HG03159 (cell line): ENCODE results near the gene MFAP4.

Experiments used
- ATAC-seq: cut with Tn5 transposase; IDR thresholded peaks from one replicate; pipeline ENCODE4 v1.9.1; 2021; ENCODE audit warnings: mild to moderate bottlenecking, moderate library complexity; ENCODE audit not compliant: unreplicated experiment

The MFAP4 gene

GRCh38 chr17:19386974-19387920, at the start of gene MFAP4:
MFAP4 (minus strand) TSS chr17:19387190; CDS start chr17:19387155, 35 bp downstream.
- ATAC-seq = no peak

- ATAC-seq = no peak
These were observed 46.8 kb upstream of the MFAP4 start for GRCh38 chr17:19433727-19434340.

GRCh38 chr17:19433255-19433654, 46.3 kb upstream of the MFAP4 start:
- no peak for ATAC-seq

- no peak for ATAC-seq
These were observed 44.7 kb upstream of the MFAP4 start for GRCh38 chr17:19431691-19432090.

GRCh38 chr17:19426631-19427030, 39.6 kb upstream of the MFAP4 start:
- ATAC-seq = no peak

- ATAC-seq = no peak
These were observed 38.2 kb upstream of the MFAP4 start for GRCh38 chr17:19424934-19425868.

- ATAC-seq = no peak
These were observed 34.9 kb upstream of the MFAP4 start for GRCh38 chr17:19421926-19422325.

GRCh38 chr17:19421219-19421618, 34.2 kb upstream of the MFAP4 start:
- no peak for ATAC-seq

GRCh38 chr17:19418251-19418992, 31.4 kb upstream of the MFAP4 start:
- ATAC-seq = no peak

GRCh38 chr17:19417611-19418010, 30.6 kb upstream of the MFAP4 start:
- ATAC-seq = no peak

- ATAC-seq = no peak
These were observed 29.1 kb upstream of the MFAP4 start for GRCh38 chr17:19415806-19416775.

- no peak for ATAC-seq
These were observed 28.3 kb upstream of the MFAP4 start for GRCh38 chr17:19415311-19415710.

GRCh38 chr17:19414396-19415280, 27.6 kb upstream of the MFAP4 start:
- ATAC-seq = no peak

- ATAC-seq = no peak
These were observed 26.8 kb upstream of the MFAP4 start for GRCh38 chr17:19413761-19414160.

- no peak for ATAC-seq
These were observed 26.0 kb upstream of the MFAP4 start for GRCh38 chr17:19412984-19413383.

GRCh38 chr17:19412510-19412909, 25.5 kb upstream of the MFAP4 start:
- no peak for ATAC-seq

GRCh38 chr17:19411631-19412030, 24.6 kb upstream of the MFAP4 start:
- ATAC-seq = no peak
